ENCODE results near the gene PARD3B.
A peak's percentile ranks its signal among the peaks of the same experiment; 100 is the strongest.

PARD3B gene

DNA sequence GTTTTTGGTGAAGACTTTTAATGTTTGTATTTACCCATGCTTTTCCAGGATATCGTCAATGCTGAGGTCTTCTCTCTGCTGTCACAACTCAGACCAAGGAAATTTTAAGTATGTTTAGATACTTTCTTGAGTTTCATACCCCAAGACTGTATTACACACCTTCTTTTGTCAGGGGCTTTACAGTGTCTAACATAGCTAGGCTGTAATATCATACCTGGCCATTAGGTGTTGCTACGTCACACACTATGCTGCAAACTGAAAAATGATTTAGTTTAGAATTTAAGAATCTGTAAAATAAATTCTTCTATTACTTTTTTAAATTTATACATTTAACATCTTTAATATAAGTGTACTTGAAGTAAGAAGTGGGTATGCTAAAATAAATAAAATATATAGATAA, 778.7 kb downstream of the PARD3B start:
- no peak overlapping the region for H3K4me3 ChIP-seq (ENCODE audit: low read depth, low read length)
- TF ChIP-seq, protein P1, sequence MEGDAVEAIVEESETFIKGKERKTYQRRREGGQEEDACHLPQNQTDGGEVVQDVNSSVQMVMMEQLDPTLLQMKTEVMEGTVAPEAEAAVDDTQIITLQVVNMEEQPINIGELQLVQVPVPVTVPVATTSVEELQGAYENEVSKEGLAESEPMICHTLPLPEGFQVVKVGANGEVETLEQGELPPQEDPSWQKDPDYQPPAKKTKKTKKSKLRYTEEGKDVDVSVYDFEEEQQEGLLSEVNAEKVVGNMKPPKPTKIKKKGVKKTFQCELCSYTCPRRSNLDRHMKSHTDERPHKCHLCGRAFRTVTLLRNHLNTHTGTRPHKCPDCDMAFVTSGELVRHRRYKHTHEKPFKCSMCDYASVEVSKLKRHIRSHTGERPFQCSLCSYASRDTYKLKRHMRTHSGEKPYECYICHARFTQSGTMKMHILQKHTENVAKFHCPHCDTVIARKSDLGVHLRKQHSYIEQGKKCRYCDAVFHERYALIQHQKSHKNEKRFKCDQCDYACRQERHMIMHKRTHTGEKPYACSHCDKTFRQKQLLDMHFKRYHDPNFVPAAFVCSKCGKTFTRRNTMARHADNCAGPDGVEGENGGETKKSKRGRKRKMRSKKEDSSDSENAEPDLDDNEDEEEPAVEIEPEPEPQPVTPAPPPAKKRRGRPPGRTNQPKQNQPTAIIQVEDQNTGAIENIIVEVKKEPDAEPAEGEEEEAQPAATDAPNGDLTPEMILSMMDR (IDR thresholded peaks at IDR 0.05; ENCODE audit: insufficient read depth, low read depth, low read length, missing control alignments) = peak; percentile 37
- peak; percentile 10 for DNase-seq (ENCODE audit: low read depth)

DNA sequence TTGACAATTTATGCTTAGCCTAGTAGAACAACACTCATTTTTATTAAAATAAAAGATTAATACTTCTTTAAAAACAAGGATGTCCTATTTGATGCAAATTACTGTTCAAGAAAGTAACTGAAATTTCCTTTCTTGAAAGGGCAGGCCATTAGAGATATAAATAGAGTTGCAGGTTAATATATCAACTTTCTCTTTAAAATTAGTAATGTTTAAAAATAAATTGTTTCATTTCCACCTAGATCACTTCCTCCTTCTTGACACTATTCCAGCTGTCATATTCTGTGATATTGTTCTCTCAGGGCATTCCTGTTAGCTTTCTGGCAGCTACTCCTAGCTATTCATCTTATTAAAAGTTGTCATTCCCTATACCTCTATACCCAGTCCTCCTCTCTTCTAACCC, 779.1 kb downstream of the PARD3B start:
- DNase-seq (ENCODE audit: low read depth) = no peak
- TF ChIP-seq, protein P1 (IDR thresholded peaks at IDR 0.05; ENCODE audit: insufficient read depth, low read depth, low read length, missing control alignments) = no peak
- no peak overlapping the region for H3K4me3 ChIP-seq (ENCODE audit: low read depth, low read length)

DNA sequence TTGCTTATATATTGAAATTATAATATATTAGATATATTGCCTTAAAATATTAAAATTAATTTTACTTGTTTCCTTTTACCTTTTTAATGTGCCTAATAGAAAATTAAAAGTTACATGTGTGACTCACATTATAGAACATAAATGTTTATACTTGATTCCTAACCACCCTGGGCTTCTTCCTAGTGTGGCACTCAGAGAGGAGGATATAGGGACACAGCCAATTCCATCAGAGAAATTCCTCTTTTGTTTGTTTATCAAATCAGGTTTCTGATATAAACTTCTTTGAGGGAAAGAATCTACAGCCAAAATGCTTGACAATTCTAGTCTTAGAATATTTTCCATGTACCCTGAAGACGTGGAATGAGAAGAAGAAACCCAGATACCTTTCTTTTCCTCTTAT, 788.1 kb downstream of the PARD3B start:
- no peak for DNase-seq (ENCODE audit: low read depth)
- no peak overlapping the region for H3K4me3 ChIP-seq (ENCODE audit: low read depth, low read length)
- TF ChIP-seq, protein P1 (IDR thresholded peaks at IDR 0.05; ENCODE audit: insufficient read depth, low read depth, low read length, missing control alignments) = no peak

DNA sequence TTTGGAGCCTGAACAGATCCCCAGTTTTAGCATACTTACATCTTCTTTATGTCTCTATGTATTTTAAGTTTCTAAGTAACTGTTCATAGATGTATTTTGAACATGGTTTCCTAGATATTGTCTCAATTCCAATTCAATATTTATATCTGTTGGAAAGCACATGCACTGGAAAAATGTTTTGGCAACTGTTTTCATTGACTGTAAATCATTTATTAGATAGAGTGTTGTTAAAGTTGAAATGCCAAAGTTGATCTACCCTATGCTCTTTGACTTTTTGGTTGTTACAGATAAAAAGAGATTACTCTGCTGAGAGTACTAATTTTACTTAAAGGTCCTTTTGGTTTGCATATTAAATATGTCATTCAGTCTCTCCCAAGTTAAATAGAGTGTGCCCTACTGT, 792.0 kb downstream of the PARD3B start:
- no peak overlapping the region for H3K4me3 ChIP-seq (ENCODE audit: low read depth, low read length)
- TF ChIP-seq, protein P1 (IDR thresholded peaks at IDR 0.05; ENCODE audit: insufficient read depth, low read depth, low read length, missing control alignments) = no peak

DNA sequence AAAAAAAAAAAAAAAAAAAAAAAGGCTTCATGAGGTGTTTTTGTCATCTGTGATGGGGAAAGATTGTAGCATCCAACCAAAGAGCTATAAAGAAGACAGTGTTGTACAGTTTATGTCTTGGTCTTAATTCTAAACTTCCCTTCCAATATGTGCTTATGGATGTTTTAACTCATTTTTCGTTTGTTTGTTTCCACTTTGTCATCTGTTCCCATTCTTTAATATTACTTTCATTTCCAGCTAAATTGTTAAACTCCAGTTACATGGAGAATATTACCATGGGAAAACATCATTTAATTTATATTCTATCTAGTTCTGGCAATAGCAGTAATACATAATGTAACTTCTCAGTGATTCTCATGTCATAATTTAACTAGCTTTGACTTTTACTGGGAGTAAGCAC, 792.9 kb downstream of the PARD3B start:
- H3K4me3 ChIP-seq (ENCODE audit: low read depth, low read length) = no peak overlapping the region
- DNase-seq (ENCODE audit: low read depth) = no peak
- TF ChIP-seq, protein P1 (IDR thresholded peaks at IDR 0.05; ENCODE audit: insufficient read depth, low read depth, low read length, missing control alignments) = no peak

More for the DNA sequence above, 792.0 kb downstream of the PARD3B start:
- no peak for DNase-seq (ENCODE audit: low read depth)

DNA sequence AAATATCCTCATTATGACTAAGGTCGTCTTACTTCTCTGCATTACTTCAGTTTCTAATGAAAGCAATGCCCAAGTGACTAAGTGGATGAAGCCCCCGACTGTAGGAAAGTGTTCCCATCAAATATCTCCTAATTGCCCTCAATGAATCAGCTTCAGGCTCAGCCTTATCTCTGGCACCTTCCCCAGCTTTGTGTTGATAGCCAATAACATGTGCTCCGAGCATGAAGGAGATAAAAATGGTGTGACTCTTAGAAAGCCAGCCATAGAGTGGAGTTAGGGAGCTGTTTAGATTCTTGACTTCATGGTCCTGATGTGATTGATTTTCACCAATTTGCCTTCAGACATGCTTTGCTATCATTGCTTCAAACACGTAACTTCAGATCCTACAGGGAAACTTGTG, 797.8 kb downstream of the PARD3B start:
- no peak for DNase-seq (ENCODE audit: low read depth)
- no peak overlapping the region for H3K4me3 ChIP-seq (ENCODE audit: low read depth, low read length)
- TF ChIP-seq, protein P1 (IDR thresholded peaks at IDR 0.05; ENCODE audit: insufficient read depth, low read depth, low read length, missing control alignments) = no peak

DNA sequence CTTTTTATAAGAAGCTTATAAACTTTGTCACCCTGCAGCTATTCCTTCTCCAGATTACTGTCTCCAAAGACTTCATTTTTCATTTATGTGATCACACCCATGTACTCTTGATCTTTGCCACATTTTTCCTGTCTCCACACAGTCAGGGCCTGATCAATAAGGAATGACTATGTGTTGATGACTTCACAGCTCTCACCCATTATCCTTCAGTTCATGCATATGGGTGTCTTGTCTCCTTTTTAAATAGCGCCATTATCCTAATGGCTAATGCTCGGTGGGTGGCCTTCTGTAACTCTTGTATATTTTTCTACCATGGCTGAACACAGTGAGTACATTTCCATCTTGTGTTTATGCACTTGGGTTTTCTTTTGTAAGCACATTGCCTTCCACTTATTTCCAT, 801.4 kb downstream of the PARD3B start:
- TF ChIP-seq, protein P1 (IDR thresholded peaks at IDR 0.05; ENCODE audit: insufficient read depth, low read depth, low read length, missing control alignments) = no peak
- no peak for DNase-seq (ENCODE audit: low read depth)

More for the DNA sequence above, 801.4 kb downstream of the PARD3B start:
- no peak overlapping the region for H3K4me3 ChIP-seq (ENCODE audit: low read depth, low read length)

Data from GM12865 (cell line).